Esophagus squamous epithelium (tissue), 5 donors: Measurements from ENCODE around the gene DGKK. TPM values are rescaled to one million over a fixed set of nuclear protein-coding genes. Genes with fewer than 3 reads are reported as not detected.

Source experiments
- DNase-seq: peaks from one replicate; lab custom pipeline; 2025; lab: John Stamatoyannopoulos, UW
- H3K27ac ChIP-seq, 4 donors: fragments of 200-600 bp; sonication (generic); one replicate each; pipeline ENCODE4 v1.5.1; 2016 to 2019; ENCODE audit warnings: mild to moderate bottlenecking in 1 of 4
- H3K27me3 ChIP-seq, 4 donors: fragments of 200-600 bp; sonication (generic); 1 replicate in 3 of 4; 2 replicates in 1 of 4; pipeline versions ENCODE4 v1.5.1 to v1.6.0; 2017 to 2021; ENCODE audit warnings: antibody characterized with exemption in 1 of 4
- H3K36me3 ChIP-seq, 3 donors: fragments of 200-600 bp; sonication (generic); one replicate each; pipeline ENCODE4 v1.5.1; 2016 to 2019
- H3K4me1 ChIP-seq, 3 donors: fragments of 200-600 bp; sonication (generic); one replicate each; pipeline ENCODE4 v1.5.1; 2017 to 2019
- H3K4me3 ChIP-seq, 4 donors: fragments of 200-600 bp; sonication (generic); 1 replicate in 3 of 4; 2 replicates in 1 of 4; pipeline ENCODE4 v1.5.1; 2016 to 2019; ENCODE audit warnings: mild to moderate bottlenecking in 2 of 4, moderate library complexity in 1 of 4
- H3K9me3 ChIP-seq, 3 donors: fragments of 200-600 bp; sonication (generic); one replicate each; pipeline ENCODE4 v1.5.1; 2016 to 2019
- CTCF ChIP-seq, 6 experiments: fragments of 450-650 bp in 4 of 6; fragments of 200-600 bp in 2 of 6; sonication (generic) in 2 of 6; IDR thresholded peaks; one replicate each; pipeline ENCODE4 v1.5.1; 2016 to 2019; ENCODE audit warnings: antibody characterized with exemption in 6 of 6, mild to moderate bottlenecking in 4 of 6, moderate library complexity in 4 of 6
- POLR2A ChIP-seq, 4 donors: fragments of 450-650 bp; IDR thresholded peaks; one replicate each; pipeline ENCODE4 v1.6.1; 2017; ENCODE audit warnings: antibody characterized with exemption in 4 of 4, mild to moderate bottlenecking in 4 of 4, moderate library complexity in 3 of 4
- WGBS, 2 donors: methylation state at CpG; one replicate each; pipeline ENCODE4 v1.1.5; 2018; 5-methylcytosine and 5-hydroxymethylcytosine counted together
- intact Hi-C: fragments of 100-400 bp; cut with DNase I; formaldehyde crosslinking; loops from one replicate; pipeline ENCODE4 v1.15.0; 2022
- total RNA-seq, 4 donors: library from RNA; depleted of rRNA; stranded (reverse); fragments of >200 nt; gene quantifications; one replicate each; pipeline ENCODE4 v1.1.0, GENCODE V29; 2016
- donor health status: DM: yes; HTN: yes; CAD: no.

The DGKK gene
- total RNA-seq, 4 donors from 2014 or later = not detected

- no peak for DNase-seq
- H3K4me3 ChIP-seq = no peak overlapping the region
- intact Hi-C loops = no loop called here
- no peaks in the 10 kb centered on the region for H3K9me3 ChIP-seq
- no peak overlapping the region for H3K27ac ChIP-seq
- H3K27me3 ChIP-seq = peaks cover 0 to 17% (median 0%) of the 10 kb centered on the region in 4 donors
- TF ChIP-seq POLR2A (IDR thresholded peaks at IDR 0.05) (no peak), CTCF (IDR thresholded peaks at IDR 0.05) (no peak)
- H3K36me3 ChIP-seq = no peaks in the 10 kb centered on the region
- H3K4me1 ChIP-seq = peaks cover 0 to 4% (median 0%) of the 10 kb centered on the region in 3 donors
- WGBS, 2 donors = 8 to 20% methylated on average over 2 of the region's 2 CpGs
Measured at GRCh38 chrX:50393902-50394301, 76.7 kb downstream of the DGKK start.

GRCh38 chrX:50386520-50386919, 84.1 kb downstream of the DGKK start:
- H3K27ac ChIP-seq = no peak overlapping the region
- no peak for TF ChIP-seq CTCF (IDR thresholded peaks at IDR 0.05)
- no peak for TF ChIP-seq POLR2A (IDR thresholded peaks at IDR 0.05)
- no peak for DNase-seq
- peaks cover 0 to 6% (median 0%) of the 10 kb centered on the region in 4 donors for H3K27me3 ChIP-seq
- no peaks in the 10 kb centered on the region for H3K9me3 ChIP-seq
- intact Hi-C loops = no loop called here
- no peak overlapping the region for H3K4me3 ChIP-seq
- WGBS, 2 donors = 47 to 60% methylated on average over 2 of the region's 2 CpGs
- no peaks in the 10 kb centered on the region for H3K4me1 ChIP-seq
- no peaks in the 10 kb centered on the region for H3K36me3 ChIP-seq

DNA sequence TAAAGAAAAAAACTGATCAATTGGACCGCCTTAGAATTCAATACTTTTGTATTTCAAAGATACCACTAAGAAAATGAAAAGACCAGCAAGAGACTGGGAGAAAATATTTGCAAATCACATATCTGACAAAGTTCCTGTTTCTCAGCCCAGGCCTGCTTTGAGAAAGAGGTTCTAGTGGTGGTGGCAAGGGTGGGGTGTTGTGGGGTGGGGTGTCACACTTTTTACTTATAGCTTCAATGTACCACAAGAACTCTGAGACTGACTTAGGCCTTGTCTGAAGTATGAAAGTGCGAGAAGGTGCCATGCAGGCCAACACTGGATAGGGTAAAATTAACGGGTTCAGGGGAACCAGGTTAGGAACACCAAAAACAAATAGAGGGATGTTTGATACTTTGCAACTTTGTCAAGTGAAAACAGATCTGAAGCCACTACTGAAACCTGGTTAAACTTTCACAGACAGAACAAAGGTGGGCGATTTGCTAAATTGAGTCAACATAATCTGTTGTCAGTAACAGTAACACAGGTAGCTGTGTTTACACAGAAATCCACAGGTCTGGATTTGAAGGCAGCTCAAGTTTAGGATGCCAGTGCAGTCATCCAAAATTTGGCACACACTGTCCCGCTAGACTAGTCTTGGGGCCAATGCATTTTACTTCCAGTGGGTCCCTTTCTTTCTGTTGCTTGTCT, 88.8 kb downstream of the DGKK start:
- Histone ChIP-seq H3K4me3 (no peak overlapping the region), H3K4me1 (no peaks in the 10 kb centered on the region), H3K9me3 (no peaks in the 10 kb centered on the region), H3K27me3 (peaks cover 0 to 6% (median 0%) of the 10 kb centered on the region in 4 donors), H3K27ac (no peak overlapping the region), H3K36me3 (no peaks in the 10 kb centered on the region)
- no peak for DNase-seq
- WGBS, 2 donors = 62 to 86% methylated on average over 3 to 5 of the region's 5 CpGs
- no peak for TF ChIP-seq POLR2A (IDR thresholded peaks at IDR 0.05)
- TF ChIP-seq CTCF (IDR thresholded peaks at IDR 0.05) = no peak
- intact Hi-C loops = no loop called here

GRCh38 chrX:50375481-50376267, 95.0 kb downstream of the DGKK start:
- 84 to 90% methylated on average over 5 to 9 of the region's 9 CpGs for WGBS, 2 donors
- Histone ChIP-seq H3K27me3 (peaks cover 0 to 6% (median 0%) of the 10 kb centered on the region in 4 donors), H3K36me3 (no peaks in the 10 kb centered on the region), H3K4me1 (no peaks in the 10 kb centered on the region), H3K9me3 (no peaks in the 10 kb centered on the region), H3K27ac (no peak overlapping the region), H3K4me3 (no peak overlapping the region)
- intact Hi-C loops = no loop called here
- no peak for TF ChIP-seq POLR2A (IDR thresholded peaks at IDR 0.05)
- TF ChIP-seq CTCF (IDR thresholded peaks at IDR 0.05) = no peak
- no peak for DNase-seq

- intact Hi-C loops = no loop called here
- no peak for DNase-seq
- TF ChIP-seq POLR2A (IDR thresholded peaks at IDR 0.05) (no peak), CTCF (IDR thresholded peaks at IDR 0.05) (no peak)
- Histone ChIP-seq H3K4me3 (no peak overlapping the region), H3K27me3 (no peaks in the 10 kb centered on the region), H3K4me1 (no peaks in the 10 kb centered on the region), H3K9me3 (no peaks in the 10 kb centered on the region), H3K27ac (no peak overlapping the region), H3K36me3 (no peaks in the 10 kb centered on the region)
- 42 to 65% methylated on average over 2 to 4 of the region's 4 CpGs for WGBS, 2 donors
Measured at GRCh38 chrX:50372966-50373365, 97.7 kb downstream of the DGKK start.
